ENCODE results near the gene PNLIPRP1. TPM values are rescaled to one million over a fixed set of nuclear protein-coding genes. Genes with fewer than 3 reads are reported as not detected.
A peak's percentile ranks its signal among the peaks of the same experiment; 100 is the strongest.

PNLIPRP1 gene
- total RNA-seq, 1 donor from 2014 or later: not detected

- Histone ChIP-seq H3K4me3 (ENCODE audit: low read depth, low read length) (no peak overlapping the region), H3K27me3 (ENCODE audit: control insufficient read depth, insufficient read depth, low read length) (no peaks in the 10 kb centered on the region), H3K36me3 (ENCODE audit: control insufficient read depth, insufficient read depth, low read length) (no peaks in the 10 kb centered on the region)
- FAIRE-seq (peak; percentile 7), DNase-seq (ENCODE audit: low read depth) (peak; percentile 39)
- no peak for TF ChIP-seq CTCF (IDR thresholded peaks at IDR 0.05; ENCODE audit: insufficient read depth, low read length, severe bottlenecking)
Observed at GRCh38 chr10:116634126-116634975, 43.6 kb downstream of the PNLIPRP1 start.

DNA sequence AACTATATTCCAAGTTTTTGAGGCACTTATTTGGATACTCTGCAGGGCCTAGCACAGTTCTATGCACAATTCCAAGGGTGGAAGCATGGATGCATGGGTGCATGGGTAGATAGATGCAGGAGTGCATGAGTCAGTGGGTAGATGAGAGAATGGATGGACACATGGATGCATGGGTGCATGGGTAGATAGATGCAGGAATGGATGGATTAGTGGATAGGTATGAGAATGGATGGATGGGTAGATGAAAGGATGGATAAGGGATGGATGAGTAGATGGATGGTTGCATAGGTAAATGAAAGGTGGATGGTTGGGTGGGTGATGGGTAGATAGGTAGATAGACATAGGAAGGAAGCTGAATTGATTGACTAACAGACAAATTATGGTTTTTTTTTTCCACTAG is 45.6 kb downstream of the PNLIPRP1 start:
- FAIRE-seq (no peak), DNase-seq (ENCODE audit: low read depth) (no peak)
- Histone ChIP-seq H3K4me3 (ENCODE audit: low read depth, low read length) (no peak overlapping the region), H3K36me3 (ENCODE audit: control insufficient read depth, insufficient read depth, low read length) (no peaks in the 10 kb centered on the region), H3K27me3 (ENCODE audit: control insufficient read depth, insufficient read depth, low read length) (no peaks in the 10 kb centered on the region)
- TF ChIP-seq CTCF (IDR thresholded peaks at IDR 0.05; ENCODE audit: insufficient read depth, low read length, severe bottlenecking): no peak

DNA sequence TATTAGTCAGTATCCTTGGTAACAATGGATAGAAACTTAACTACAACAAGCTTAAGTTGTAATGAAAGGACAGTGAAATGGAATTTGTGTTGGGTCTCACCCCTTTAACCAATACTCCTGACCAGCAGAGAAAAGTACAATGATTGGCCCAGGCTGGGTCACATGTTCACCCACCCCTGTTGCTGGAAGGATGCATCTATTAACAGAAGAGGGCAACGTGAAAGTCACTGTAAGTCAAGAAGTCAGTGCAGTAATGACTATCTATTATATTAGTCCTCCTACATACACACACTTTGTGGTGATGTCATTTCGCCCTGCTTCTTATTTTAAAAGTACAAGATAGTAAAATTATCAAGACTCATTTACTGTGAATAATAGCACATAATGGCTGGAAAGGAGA is 46.2 kb downstream of the PNLIPRP1 start:
- no peak for FAIRE-seq
- H3K36me3 ChIP-seq (ENCODE audit: control insufficient read depth, insufficient read depth, low read length): no peaks in the 10 kb centered on the region
- no peak for DNase-seq (ENCODE audit: low read depth)
- H3K4me3 ChIP-seq (ENCODE audit: low read depth, low read length): no peak overlapping the region
- no peak for TF ChIP-seq CTCF (IDR thresholded peaks at IDR 0.05; ENCODE audit: insufficient read depth, low read length, severe bottlenecking)
- no peaks in the 10 kb centered on the region for H3K27me3 ChIP-seq (ENCODE audit: control insufficient read depth, insufficient read depth, low read length)

DNA sequence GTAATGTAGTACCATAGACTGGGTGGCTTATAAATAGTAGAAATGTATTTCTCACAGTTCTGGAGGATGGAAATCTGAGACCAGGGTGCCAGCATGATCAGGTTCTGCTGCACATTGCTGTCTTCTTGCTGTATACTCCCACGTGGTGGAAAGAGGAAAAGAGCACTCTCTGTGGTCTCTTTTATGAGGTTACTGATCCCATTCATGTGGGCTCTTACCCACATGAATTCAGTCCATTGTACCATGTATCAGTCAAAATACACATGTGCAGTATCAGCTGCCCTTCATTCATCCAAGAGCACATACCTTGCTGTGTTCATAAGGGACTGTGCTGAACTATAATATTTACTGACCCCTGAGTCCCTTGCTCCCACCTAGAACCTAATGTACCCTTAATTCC is 47.1 kb downstream of the PNLIPRP1 start:
- Histone ChIP-seq H3K27me3 (ENCODE audit: control insufficient read depth, insufficient read depth, low read length) (no peaks in the 10 kb centered on the region), H3K36me3 (ENCODE audit: control insufficient read depth, insufficient read depth, low read length) (no peaks in the 10 kb centered on the region), H3K4me3 (ENCODE audit: low read depth, low read length) (no peak overlapping the region)
- no peak for DNase-seq (ENCODE audit: low read depth)
- TF ChIP-seq CTCF (IDR thresholded peaks at IDR 0.05; ENCODE audit: insufficient read depth, low read length, severe bottlenecking): no peak
- FAIRE-seq: no peak

- Histone ChIP-seq H3K27me3 (ENCODE audit: control insufficient read depth, insufficient read depth, low read length) (no peaks in the 10 kb centered on the region), H3K4me3 (ENCODE audit: low read depth, low read length) (no peak overlapping the region), H3K36me3 (ENCODE audit: control insufficient read depth, insufficient read depth, low read length) (no peaks in the 10 kb centered on the region)
- no peak for FAIRE-seq
- DNase-seq (ENCODE audit: low read depth): no peak
- TF ChIP-seq CTCF (IDR thresholded peaks at IDR 0.05; ENCODE audit: insufficient read depth, low read length, severe bottlenecking): no peak
Observed at GRCh38 chr10:116646502-116646901, 55.7 kb downstream of the PNLIPRP1 start.

DNA sequence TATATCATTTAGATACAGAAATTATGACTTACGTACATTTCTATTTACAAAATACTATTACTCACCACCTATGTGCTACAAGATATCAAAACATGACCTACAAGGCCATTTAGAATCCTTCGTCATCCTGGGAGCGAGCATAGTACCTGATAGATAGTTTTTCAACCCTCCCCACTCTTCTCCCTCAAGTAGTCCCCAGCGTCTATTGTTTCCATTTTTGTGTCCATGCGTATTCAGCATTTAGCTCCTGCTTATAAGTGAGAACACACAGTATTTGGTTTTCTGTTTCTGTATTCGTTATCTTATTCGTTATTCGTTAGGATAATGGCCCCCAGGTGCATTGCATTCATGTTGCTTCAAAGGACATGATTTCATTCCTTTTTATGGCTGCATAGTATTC is 58.1 kb downstream of the PNLIPRP1 start:
- FAIRE-seq (no peak), DNase-seq (ENCODE audit: low read depth) (no peak)
- TF ChIP-seq CTCF (IDR thresholded peaks at IDR 0.05; ENCODE audit: insufficient read depth, low read length, severe bottlenecking): no peak

More for the DNA sequence above, 58.1 kb downstream of the PNLIPRP1 start:
- H3K4me3 ChIP-seq (ENCODE audit: low read depth, low read length): no peak overlapping the region
- H3K36me3 ChIP-seq (ENCODE audit: control insufficient read depth, insufficient read depth, low read length): no peaks in the 10 kb centered on the region
- H3K27me3 ChIP-seq (ENCODE audit: control insufficient read depth, insufficient read depth, low read length): no peaks in the 10 kb centered on the region
